ENCODE results near the gene GAD1. TPM values are rescaled to one million over a fixed set of nuclear protein-coding genes. Genes with fewer than 3 reads are reported as not detected.
A peak's percentile ranks its signal among the peaks of the same experiment; 100 is the strongest.

Gene GAD1
- total RNA-seq, 1 donor from 2014 or later = not detected

DNA sequence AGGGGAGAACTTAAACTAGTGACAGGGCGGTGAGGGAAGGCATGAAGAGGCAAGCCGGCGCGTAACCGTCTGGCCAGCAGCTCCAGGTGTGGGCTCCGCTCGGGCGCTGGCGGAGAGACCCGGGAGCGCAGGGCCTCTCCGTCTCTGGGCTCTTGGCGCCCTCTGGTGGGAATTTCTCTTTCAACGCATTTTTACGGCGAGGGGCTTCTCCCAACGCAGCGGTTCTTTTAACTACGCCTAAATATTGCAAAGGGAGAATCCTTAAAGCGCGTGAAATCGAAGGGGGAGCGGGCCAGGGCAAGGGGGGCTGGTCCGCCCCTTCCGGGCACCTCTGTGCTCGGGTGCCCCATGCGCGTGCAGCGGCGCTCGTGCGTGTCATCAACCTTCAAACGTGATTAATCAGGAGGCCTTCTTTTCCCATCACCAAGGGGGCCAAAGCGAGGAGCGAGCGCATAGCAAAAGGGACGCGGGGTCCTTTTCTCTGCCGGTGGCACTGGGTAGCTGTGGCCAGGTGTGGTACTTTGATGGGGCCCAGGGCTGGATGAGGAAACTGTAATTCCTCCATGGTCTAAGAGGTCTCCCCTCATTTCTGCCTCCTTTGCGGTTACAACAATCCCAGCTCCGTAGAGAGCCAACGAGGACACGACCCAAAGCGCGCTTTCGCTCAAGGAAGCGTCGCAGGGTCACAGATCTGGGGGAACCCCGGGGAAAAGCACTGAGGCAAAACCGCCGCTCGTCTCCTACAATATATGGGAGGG, 762 bp upstream of the GAD1 start:
- ATAC-seq (ENCODE audit: poor library complexity) (peak; percentile 78), DNase-seq (peak; percentile 57)
- intact Hi-C loops (cut with DNase I) = loop anchor here (10.0 kb wide), 1 partner anchor 591 kb away; no protein-coding TSS in a partner anchor

DNA sequence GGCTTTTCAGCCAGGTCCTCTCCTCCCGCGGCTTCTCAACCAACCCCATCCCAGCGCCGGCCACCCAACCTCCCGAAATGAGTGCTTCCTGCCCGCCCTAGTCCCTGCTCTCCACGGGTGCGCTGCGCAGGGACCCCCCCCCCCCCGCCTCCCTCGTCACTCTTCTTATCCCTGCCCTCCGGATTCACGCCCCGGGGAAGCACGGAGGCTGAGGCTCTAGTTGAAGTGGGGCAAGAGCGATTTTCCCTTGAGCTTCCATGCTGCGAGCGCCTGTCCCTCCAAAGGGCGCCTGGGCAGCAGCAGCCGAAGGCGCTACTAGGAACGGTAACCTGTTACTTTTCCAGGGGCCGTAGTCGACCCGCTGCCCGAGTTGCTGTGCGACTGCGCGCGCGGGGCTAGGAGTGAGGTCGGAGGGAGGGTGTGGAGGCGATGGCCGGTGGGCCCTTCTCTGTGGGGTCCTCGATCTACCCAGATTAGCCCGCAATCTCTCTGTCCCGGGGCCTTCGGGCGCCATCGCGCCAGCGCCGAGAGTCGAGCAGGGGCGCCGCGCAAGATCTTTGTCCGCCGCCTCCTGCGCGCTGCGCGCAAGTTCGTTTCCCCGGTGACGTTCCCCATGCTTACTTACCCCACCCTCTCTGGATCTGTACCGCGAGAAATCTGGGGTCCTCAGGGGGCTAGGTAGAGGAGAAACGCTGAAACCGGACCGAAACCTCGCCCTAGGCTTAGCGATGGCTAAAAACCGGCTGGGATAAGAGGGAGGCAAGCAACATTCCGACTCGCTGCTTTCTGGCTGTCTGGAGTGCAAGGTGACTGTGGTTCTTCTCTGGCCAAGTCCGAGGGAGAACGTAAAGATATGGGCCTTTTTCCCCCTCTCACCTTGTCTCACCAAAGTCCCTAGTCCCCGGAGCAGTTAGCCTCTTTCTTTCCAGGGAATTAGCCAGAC, 677 bp downstream of the GAD1 start:
- DNase-seq (no peak), ATAC-seq (ENCODE audit: poor library complexity) (no peak)
- intact Hi-C loops (cut with DNase I) = loop anchor here (10.0 kb wide), 1 partner anchor 593 kb away; no protein-coding TSS in a partner anchor

DNA sequence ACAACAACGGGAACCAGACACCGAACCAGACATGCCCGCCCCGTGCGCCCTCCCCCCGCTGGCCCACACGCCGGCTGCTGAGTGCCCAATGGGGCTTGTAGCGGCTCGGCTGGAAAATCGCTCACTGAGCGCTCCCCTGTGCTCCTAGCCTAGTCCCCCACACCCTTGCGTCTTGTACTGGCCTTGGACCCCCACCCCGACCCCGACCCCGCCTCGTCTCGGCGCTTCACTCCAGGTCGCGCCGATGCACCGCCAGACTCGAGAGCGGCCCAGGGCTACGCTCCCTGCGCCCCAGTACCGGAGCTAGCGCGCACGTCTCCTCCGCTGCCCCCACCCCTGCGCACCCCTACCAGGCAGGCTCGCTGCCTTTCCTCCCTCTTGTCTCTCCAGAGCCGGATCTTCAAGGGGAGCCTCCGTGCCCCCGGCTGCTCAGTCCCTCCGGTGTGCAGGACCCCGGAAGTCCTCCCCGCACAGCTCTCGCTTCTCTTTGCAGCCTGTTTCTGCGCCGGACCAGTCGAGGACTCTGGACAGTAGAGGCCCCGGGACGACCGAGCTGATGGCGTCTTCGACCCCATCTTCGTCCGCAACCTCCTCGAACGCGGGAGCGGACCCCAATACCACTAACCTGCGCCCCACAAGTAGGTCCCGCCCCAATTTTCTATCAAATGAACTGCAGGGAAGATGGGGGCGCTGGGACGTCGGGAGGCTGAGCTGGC, 1.5 kb downstream of the GAD1 start:
- DNase-seq = no peak
- no peak for ATAC-seq (ENCODE audit: poor library complexity)
- intact Hi-C loops (cut with DNase I) = loop anchor here (10.0 kb wide), 1 partner anchor 593 kb away; no protein-coding TSS in a partner anchor

DNA sequence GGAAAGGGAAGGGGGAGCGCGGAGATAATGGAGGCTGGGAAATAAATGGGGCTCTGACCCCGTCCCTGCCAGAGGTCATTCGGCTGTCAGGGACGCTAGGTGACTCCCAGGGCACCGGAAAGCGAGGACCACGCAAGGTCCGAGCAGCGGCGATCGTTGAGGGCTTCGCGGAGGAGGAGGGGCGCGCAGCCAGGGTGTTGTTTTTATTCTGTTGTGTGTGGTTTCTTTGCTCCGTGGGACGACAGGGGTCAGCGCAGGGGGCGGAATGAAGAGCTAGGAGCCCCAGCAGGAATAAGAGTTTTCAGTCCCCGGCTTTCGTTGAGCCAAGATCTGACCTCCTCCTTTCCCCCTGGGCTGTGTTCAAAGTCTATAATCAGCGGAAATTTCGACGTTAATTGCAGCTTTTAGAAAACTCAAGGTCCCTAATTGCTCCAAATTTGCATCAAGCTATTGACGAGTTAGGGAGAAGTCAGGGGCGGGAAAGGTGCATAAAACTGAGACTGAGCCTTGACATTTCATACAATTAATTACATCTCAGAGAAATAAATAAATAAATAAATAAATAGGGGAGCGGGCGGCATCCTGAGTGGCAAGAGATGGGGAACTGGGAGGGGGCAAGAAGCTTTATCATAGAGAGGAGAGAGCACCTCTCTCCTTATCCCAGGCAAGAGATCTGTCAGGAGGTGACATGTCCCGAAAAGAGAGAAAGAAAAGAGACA, 2.2 kb downstream of the GAD1 start:
- DNase-seq (no peak), ATAC-seq (ENCODE audit: poor library complexity) (no peak)
- intact Hi-C loops (cut with DNase I) = loop anchor here (10.0 kb wide), 1 partner anchor 594 kb away; no protein-coding TSS in a partner anchor

DNA sequence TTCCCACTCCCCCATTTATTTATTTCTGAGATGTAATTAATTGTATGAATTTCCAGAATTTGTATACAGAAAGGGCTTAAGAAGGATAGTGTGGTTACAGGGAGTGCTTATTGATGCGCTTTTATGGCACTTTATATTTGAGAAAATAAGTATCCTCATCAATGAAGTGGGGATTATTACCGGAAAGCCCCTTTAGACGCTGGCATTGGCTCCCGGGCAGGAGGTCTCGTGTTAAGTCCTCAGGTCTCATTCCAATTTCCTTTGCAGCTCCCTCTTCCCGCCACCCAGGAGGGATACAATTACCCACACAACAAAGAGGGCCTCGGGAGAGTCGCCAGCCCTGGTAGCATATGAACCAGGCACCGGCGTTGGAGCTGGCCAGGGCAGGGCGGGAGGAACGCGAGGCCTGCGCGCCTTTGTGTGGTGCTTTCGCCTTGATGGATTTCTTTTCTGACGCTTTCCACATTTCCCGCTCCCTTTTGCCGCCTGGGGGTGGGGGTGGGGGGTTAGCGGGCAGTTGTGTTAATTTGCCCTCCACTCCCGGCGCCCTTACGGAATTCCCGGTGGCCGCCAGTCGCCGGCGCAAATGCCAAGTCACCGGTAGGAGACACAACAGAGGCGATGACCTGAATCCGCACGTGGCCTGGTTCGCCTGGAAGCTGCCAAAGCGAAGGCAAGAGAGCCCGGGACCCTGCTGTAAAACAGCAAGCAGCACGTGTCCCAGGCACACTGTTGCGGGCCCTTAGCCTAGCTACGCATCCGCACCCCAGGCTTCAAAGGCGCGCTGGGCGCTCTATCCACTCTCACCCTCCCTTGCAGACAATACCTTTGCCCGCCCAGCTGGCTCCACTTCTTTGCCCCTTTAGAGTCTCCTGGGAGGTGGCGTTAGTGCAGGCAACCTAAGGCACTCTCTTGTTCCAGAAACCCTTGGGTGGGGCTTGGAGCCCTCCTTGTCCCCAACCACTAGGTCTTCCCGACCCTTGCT, 3.3 kb downstream of the GAD1 start:
- DNase-seq (no peak), ATAC-seq (ENCODE audit: poor library complexity) (no peak)
- intact Hi-C loops (cut with DNase I) = loop anchor here (10.0 kb wide), 1 partner anchor 595 kb away; no protein-coding TSS in a partner anchor

DNA sequence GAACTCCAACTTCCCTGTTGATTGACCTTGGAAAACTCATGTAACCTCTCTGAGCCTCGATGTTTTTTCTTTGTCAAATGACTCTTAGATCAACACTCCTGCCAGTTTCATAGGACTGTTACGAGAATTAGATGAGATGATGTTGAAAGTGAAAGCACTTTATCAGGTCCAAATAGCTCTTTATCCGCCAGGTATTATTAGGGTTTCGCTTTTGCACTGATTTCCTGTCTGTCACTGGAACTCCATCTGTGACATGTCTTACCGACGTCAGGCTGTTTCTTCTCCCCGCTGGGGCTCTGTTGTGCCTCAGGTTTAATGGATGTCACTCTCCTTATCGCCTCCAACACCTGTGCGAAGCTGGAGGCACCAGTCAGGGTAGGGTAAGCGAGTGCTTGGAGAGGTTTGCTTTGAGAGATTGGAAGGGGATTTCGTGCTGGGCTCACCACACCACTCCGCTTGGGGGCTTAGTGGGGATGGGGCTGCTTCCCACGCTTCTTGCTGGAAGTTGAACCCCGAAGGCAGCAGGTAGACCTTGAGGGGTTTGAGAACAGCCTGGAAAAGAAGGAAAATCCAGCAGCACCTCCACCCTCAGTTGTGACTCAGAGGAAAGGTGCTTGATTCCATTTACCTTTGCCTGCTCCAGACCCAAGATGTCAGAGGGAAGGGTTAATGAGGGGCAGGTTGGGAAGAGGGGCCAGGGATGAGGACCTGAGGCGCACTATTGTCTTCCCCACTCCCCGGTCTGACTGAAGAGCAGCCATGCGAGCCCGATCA, 4.3 kb downstream of the GAD1 start:
- ATAC-seq (ENCODE audit: poor library complexity) = no peak
- DNase-seq = no peak
- intact Hi-C loops (cut with DNase I) = no loop called here

DNA sequence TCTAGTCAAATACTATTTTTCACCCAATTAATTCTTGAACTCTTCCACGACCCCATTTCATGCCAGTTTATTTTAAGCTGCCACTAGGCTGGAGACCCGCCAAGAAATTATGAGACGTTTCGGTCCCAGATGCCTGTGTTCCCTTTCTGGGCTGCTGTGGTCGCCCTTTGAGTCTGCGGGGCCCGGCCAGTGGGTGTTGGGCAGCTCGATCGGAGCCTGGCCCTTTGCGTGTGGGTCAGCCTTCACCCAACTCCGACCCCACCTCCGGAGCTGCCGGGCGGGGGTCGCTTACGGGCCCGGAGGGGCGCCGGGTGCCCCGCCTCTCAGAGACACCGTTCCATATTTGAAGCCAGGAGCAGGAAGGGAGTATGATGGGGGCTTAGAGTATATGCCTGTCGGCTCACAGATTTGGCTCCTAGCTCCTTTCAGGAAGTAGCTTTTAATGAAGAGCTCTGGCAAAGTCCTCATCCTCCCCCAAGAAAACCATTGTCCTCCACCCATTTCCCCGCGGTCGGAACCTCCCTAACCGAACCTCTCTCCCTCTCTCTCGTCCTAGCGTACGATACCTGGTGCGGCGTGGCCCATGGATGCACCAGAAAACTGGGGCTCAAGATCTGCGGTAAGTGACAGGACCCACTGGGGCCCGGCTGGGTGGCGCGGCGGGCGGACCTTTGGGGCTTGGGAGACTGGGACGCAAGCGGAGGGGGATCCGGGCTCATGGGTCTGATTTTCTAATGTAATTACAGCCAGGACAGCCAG, 5.0 kb downstream of the GAD1 start:
- DNase-seq (no peak), ATAC-seq (ENCODE audit: poor library complexity) (no peak)
- intact Hi-C loops (cut with DNase I) = no loop called here

DNA sequence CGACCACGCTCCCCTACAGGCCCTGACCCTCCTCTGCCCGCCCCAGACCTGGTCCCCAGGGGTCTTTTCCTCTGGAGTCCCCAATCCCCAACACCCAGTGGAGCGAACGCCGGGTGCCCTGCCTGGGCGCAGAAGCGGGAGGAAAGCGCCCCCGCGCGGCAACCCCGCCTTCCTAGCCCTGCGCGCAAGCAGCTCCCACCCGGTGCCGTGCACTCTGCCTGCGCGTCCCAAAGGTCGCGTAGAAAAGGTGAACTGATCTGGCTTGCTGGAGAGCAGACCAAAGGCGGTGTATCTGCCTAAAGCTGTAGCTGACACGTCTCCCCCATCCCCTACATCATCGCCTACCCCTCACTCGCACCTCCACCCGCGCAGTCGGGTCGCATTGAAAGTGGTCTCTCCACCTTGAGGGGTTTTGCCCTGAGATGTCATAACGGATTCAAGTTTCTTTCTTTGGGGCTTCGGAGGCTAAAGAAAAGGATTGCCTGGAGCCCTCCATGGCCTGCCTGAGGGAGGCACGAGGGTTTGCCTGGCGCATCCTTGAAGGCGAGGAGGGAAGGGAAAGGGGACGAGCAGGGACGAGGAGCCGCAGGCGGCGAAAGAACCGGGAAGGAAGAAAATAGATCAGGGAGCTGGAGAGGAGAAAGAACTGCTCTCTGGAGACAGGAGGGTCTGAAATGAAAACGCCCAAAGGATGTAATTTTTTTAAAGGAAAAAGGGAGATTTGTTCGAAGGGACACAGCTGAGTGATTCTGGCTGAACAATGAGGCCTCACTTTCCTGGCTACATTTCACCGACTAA, 5.8 kb downstream of the GAD1 start:
- peak; percentile 51 for ATAC-seq (ENCODE audit: poor library complexity)
- DNase-seq = no peak
- intact Hi-C loops (cut with DNase I) = no loop called here

DNA sequence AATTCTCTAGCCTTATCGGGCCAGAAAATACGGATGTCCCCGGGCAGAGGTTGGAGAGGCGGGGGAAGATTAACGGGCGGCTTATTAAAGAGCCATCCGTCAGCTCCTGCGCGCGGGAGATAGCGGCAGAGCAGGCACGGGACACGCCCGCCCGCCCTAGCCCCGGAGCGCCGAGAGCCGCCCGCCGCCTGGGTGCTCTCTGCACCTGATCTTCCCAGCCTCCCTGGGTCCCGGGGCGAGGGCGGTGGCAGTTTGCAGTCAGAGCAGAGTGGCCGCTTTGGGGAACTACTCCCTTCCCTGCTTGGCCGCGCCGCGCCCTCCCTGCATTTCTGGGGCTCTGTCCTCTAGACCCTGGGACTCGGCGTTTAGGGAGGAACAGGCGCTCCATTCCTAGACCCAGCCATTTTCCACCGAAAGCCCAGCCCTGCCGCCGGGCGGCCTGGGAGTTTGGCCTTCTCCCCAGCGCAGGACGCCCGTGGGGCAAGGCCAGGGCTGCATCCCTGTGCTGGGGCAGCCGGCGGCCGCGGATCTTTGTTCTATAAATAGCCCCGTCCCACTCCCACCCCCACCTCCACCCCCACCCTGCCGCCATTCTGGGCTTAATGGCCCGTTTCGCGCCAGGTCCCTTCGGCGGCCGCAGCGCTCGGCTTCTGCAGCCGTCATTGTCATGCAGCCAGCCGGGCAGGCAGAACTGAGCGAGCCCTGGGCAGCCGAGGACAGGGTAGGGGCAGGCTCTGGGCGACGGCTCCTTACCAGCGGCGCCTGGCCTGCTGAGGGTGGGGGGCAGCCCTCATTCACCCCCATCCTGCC, 6.6 kb downstream of the GAD1 start:
- ATAC-seq (ENCODE audit: poor library complexity) (peak; percentile 69), DNase-seq (no peak)
- intact Hi-C loops (cut with DNase I) = no loop called here

DNA sequence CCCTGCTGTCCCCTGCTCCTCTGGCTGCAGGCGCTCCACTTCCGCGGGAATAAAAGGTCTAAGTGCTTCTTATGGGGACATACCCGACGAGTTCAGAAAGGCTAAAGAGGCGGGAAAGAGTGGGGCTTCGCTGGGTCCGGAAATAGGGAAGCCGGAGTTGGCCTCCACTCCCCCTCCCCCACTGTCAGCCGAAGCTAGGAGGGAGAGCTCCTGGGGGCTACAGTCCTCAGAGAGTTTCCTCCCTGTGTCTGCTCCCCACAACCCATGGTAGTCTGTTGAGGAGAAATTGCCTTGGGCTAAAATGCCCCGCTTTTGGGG, 7.2 kb downstream of the GAD1 start:
- ATAC-seq (ENCODE audit: poor library complexity) = no peak
- DNase-seq = no peak
- intact Hi-C loops (cut with DNase I) = no loop called here

DNA sequence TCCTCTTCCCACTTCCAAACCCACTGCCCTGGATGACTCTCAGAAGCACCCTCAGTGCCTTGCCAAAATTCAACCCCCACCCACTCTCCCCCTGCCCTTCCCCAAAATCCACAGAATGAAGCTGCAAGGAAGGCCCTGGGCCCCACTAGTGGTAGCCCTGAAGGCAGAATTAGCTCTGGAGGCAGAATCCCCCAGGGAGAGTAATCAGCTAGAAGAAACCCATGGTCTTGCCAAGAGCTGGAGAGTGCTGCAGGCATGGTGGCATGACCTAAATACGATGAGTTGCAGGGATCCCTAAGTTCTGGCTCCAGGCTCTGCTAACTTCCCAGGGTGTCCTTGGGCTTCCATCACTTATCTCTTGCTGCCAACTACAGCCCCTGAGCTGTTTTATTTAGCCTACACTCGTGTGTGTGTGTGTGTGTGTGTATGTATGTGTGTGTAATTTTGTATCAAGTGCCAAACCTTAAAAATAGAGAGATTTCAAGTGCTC, 7.9 kb downstream of the GAD1 start:
- ATAC-seq (ENCODE audit: poor library complexity) (no peak), DNase-seq (no peak)
- intact Hi-C loops (cut with DNase I) = no loop called here

DNA sequence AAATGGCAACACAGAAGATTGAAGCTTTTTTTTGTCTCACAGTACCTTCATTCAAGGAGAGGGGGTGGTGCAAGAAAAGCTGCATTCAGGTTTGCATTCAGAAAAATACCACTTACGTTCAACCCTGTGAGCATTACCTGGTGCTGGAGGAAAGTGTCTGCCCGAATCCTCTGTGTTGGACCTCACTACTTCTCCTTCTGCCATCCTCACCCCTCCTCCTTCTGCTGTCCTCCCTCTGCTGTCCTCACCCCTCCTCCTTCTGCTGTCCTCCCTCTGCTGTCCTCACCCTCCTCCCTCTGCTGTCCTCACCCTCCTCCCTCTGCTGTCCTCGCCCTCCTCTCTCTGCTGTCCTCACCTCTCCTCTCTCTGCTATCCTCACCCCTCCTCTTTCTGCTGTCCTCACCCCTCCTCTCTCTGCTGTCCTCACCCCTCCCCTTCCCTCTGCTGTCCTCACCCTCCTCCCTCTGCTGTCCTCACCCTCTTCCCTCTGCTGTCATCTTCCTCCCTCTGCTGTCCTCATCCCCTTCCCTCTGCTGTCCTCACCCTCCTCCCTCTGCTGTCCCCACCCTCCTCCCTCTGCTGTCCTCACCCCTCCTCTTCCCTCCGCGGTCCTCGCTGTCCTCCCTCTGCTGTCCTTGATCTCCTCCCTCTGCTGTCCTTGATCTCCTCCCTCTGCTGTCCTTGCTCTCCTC, 11.3 kb downstream of the GAD1 start:
- ATAC-seq (ENCODE audit: poor library complexity) = no peak
- DNase-seq = no peak
- intact Hi-C loops (cut with DNase I) = no loop called here

DNA sequence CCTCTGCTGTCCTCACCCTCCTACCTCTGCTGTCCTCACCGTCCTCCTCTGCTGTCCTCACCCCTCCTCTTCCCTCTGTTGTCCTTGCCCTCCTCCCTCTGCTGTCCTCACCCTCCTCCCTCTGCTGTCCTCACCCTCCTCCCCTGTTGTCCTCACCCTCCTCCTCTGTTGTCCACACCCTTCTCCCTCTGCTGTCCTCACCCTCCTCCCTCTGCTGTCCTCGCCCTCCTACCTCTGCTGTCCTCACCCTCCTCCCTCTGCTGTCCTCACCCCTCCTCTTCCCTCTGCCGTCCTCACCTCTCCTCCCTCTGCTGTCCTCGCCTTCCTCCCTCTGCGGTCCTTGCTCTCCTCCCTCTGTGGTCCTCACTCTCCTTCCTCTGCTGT, 11.8 kb downstream of the GAD1 start:
- no peak for ATAC-seq (ENCODE audit: poor library complexity)
- intact Hi-C loops (cut with DNase I) = no loop called here
- DNase-seq = no peak

DNA sequence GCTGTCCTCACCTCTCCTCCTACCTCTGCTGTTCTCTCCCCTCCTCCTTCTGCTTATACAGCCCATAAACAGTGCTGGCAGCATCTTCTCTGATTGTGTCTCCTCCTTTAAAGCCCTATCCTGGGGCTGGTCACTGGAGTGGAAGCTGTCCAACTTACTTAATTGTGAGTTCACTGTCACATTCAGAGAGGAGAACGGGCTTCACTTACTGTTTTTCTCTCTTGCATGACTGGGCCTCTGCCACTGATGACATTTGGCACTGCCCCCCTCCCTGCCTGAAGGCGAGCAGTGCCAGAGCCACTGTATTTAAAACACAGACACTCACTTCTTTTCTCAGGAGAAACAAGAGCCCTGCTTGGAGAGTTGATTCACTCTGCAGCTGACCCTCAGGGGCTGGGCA, 12.3 kb downstream of the GAD1 start:
- ATAC-seq (ENCODE audit: poor library complexity) (no peak), DNase-seq (no peak)
- intact Hi-C loops (cut with DNase I) = no loop called here
